Panc1 (cell line): ENCODE results near the gene PRSS22. TPM values are rescaled to one million over a fixed set of nuclear protein-coding genes. Genes with fewer than 3 reads are reported as not detected.

Experiments used
- ATAC-seq: fragments of 200-7000 bp; cut with Tn5 transposase; 2 replicates; pipeline ENCODE4 v1.9.1; 2020; ENCODE audit warnings: mild to moderate bottlenecking, moderate library complexity
- BruUV-seq: library from RNA; stranded (reverse); fragments of 400-500 nt; replicated peaks from 2 replicates; lab custom pipeline; 2021; lab: Mats Ljungman, UMichigan
- CTCF ChIA-PET: fragments of 300-600 bp; sonication (Branson Sonifier 250); formaldehyde crosslinking; loops from one replicate; lab custom pipeline; 2022; ENCODE audit warnings: antibody characterized with exemption; lab: Charles Lee
- POLR2A ChIA-PET: fragments of 300-600 bp; sonication (Branson Sonifier 250); formaldehyde crosslinking; loops from one replicate; lab custom pipeline; 2022; ENCODE audit warnings: antibody characterized with exemption; lab: Charles Lee
- DNase-seq: peaks from one replicate; pipeline ENCODE4 v3.0.0-alpha.2; 2010; ENCODE audit warnings: low read depth, low spot score
- H3K27ac ChIP-seq: 2 replicates; pipeline ENCODE4 v1.5.1; 2011; ENCODE audit warnings: mild to moderate bottlenecking, low read length, inconsistent platforms
- H3K27me3 ChIP-seq: fragments of 200-500 bp; sonication (Bioruptor generic); 2 replicates; pipeline ENCODE4 v1.6.0; 2014; ENCODE audit warnings: low read length, inconsistent platforms; ENCODE audit not compliant: control insufficient read depth, insufficient read depth
- H3K36me3 ChIP-seq: fragments of 200-500 bp; sonication (Bioruptor generic); 2 replicates; pipeline ENCODE4 v1.5.1; 2014; ENCODE audit warnings: inconsistent platforms, mild to moderate bottlenecking, low read length, moderate library complexity; ENCODE audit not compliant: control insufficient read depth, insufficient read depth
- H3K4me1 ChIP-seq: 2 replicates; pipeline ENCODE4 v1.5.1; 2011; ENCODE audit warnings: inconsistent platforms, mild to moderate bottlenecking, low read length, moderate library complexity; ENCODE audit not compliant: control insufficient read depth, insufficient read depth
- H3K4me3 ChIP-seq, 2 experiments: 2 replicates each; pipeline ENCODE4 v1.5.1; 2011 to 2012; ENCODE audit warnings: low read depth in 2 of 2, low read length in 2 of 2, mild to moderate bottlenecking in 2 of 2, inconsistent platforms in 1 of 2, moderate library complexity in 1 of 2
- H3K9me3 ChIP-seq: fragments of 200-500 bp; sonication (Bioruptor generic); 2 replicates; pipeline ENCODE4 v1.5.1; 2014; ENCODE audit warnings: low read depth, mild to moderate bottlenecking, inconsistent platforms, low read length, moderate library complexity; ENCODE audit not compliant: control insufficient read depth, insufficient read depth
- CTCF ChIP-seq: fragments of 450-650 bp; IDR thresholded peaks from 2 replicates; pipeline ENCODE4 v1.5.1; 2017; ENCODE audit warnings: mild to moderate bottlenecking
- POLR2AphosphoS5 ChIP-seq: IDR thresholded peaks from 2 replicates; pipeline ENCODE4 v1.6.1; 2012; ENCODE audit warnings: mild to moderate bottlenecking, low read depth, low read length, moderate library complexity
- REST ChIP-seq, 2 experiments: IDR thresholded peaks; 2 replicates each; pipeline ENCODE4 v1.6.1; 2011 to 2012; ENCODE audit warnings: low read depth in 2 of 2, control low read depth in 1 of 2, low read length in 1 of 2, mild to moderate bottlenecking in 1 of 2, moderate library complexity in 1 of 2; ENCODE audit not compliant: insufficient read depth in 1 of 2
- SIN3A ChIP-seq: IDR thresholded peaks from 2 replicates; pipeline ENCODE4 v1.6.1; 2012; ENCODE audit warnings: low read depth, mild to moderate bottlenecking, low read length, moderate library complexity, borderline replicate concordance; ENCODE audit not compliant: insufficient read depth
- TCF7L2 ChIP-seq: IDR thresholded peaks from 2 replicates; pipeline ENCODE4 v1.6.1; 2011; ENCODE audit warnings: mild to moderate bottlenecking, low read depth, low read length, inconsistent platforms
- in situ Hi-C: cut with HindIII; loops from 2 replicates; pipeline ENCODE4 v1.10.0; 2016; ENCODE audit warnings: low sequenced_read_pairs, low pct_unique_long_range_greater_than_20kb
- intact Hi-C: fragments of 100-400 bp; cut with micrococcal nuclease; formaldehyde crosslinking; loops from one replicate; pipeline ENCODE4 v1.10.0; 2022; ENCODE audit not compliant: unreplicated experiment
- total RNA-seq: library from RNA; stranded (reverse); gene quantifications from one replicate; pipeline ENCODE4 v1.2.1, GENCODE V29; 2021; ENCODE audit not compliant: unreplicated experiment

The PRSS22 gene
- total RNA-seq, 1 experiment from 2014 or later, result 23.9 TPM

- Histone ChIP-seq H3K36me3 (no peaks in the 10 kb centered on the region), H3K27ac (no peak overlapping the region), H3K4me1 (peaks cover 13% of the 10 kb centered on the region), H3K9me3 (no peaks in the 10 kb centered on the region), H3K27me3 (no peaks in the 10 kb centered on the region), H3K4me3 (no peak overlapping the region)
- TF ChIP-seq REST (IDR thresholded peaks at IDR 0.05; ENCODE audit: insufficient read depth in 1 of 2, low read depth in 2 of 2, low read length in 1 of 2) (no peak), CTCF (no peak), SIN3A (no peak), TCF7L2 (no peak), POLR2AphosphoS5 (no peak)
- intact Hi-C loops, result no loop called here
- DNase-seq (no peak), ATAC-seq (no peak)
- ChIA-PET POLR2A (no interaction called here), CTCF (interaction anchor here (0.6 kb wide), 1 partner anchor 630 kb away, joined by 3 read pairs; no protein-coding TSS in a partner anchor)
- BruUV-seq, result no TSS peak
- in situ Hi-C loops, result no loop called here
Measured at GRCh38 chr16:2813771-2814221, 44.2 kb downstream of the PRSS22 start.

- Histone ChIP-seq H3K27ac (peak overlapping the region; percentile 62), H3K4me1 (peaks cover 13% of the 10 kb centered on the region), H3K9me3 (no peaks in the 10 kb centered on the region), H3K36me3 (no peaks in the 10 kb centered on the region), H3K4me3 (no peak overlapping the region), H3K27me3 (no peaks in the 10 kb centered on the region)
- TF ChIP-seq REST (IDR thresholded peaks at IDR 0.05; ENCODE audit: insufficient read depth in 1 of 2, low read depth in 2 of 2, low read length in 1 of 2), result no peak
- TF ChIP-seq POLR2AphosphoS5, result no peak
- no peak for TF ChIP-seq CTCF
- in situ Hi-C loops, result no loop called here
- intact Hi-C loops, result no loop called here
- ChIA-PET CTCF (no interaction called here), POLR2A (interaction anchor here (0.8 kb wide), 1 partner anchor 15 kb away, joined by 11 read pairs; no protein-coding TSS in a partner anchor)
- ATAC-seq (peak; percentile 77), DNase-seq (no peak)
- no TSS peak for BruUV-seq
Measured at GRCh38 chr16:2811703-2812471, 46.1 kb downstream of the PRSS22 start.
